Testis (tissue), 2 donors: ENCODE data around the gene NMT1.
A peak's percentile ranks its signal among the peaks of the same experiment; 100 is the strongest.

Experiments
- POLR2A ChIP-seq: fragments of 450-650 bp; IDR thresholded peaks from one replicate; pipeline ENCODE4 v1.6.1; 2017; ENCODE audit warnings: antibody characterized with exemption, mild to moderate bottlenecking, moderate library complexity
- TF ChIP-seq, protein P1 (sequence below), 3 experiments: fragments of 450-650 bp in 2 of 3; fragments of 200-600 bp in 1 of 3; sonication (generic) in 1 of 3; IDR thresholded peaks; one replicate each; pipeline ENCODE4 v1.5.1; 2016 to 2019; ENCODE audit warnings: antibody characterized with exemption in 3 of 3, mild to moderate bottlenecking in 2 of 3, moderate library complexity in 1 of 3

DNA sequence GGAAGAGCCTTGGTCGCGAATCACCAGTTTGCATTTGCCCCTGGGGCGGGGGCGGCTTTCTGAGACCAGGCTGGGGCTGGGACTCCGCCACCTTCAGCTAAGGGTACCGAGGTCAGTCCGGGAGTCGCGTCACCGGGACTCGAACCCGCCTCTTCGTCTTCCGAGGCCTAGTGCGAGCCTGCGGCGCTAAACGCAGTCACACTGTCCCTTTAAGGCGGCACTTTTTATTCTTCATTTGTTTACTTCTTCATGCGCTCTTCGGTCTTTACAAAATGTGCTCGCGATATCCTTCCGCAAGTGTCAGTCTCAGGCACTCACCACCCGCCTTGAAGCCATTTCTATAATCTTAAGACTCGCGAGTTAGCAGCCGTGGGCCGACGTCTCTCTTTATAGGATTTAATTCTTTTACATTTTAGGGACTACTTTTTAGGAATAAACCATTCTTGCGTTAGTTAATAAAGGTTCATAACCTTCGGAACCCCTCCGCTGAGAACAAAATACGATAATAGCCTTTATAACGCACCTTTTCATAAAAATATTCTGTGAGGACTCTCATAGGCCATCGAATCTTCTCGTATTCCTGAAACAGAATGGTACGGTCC, 86.6 kb downstream of the NMT1 start:
- TF ChIP-seq, protein P1, sequence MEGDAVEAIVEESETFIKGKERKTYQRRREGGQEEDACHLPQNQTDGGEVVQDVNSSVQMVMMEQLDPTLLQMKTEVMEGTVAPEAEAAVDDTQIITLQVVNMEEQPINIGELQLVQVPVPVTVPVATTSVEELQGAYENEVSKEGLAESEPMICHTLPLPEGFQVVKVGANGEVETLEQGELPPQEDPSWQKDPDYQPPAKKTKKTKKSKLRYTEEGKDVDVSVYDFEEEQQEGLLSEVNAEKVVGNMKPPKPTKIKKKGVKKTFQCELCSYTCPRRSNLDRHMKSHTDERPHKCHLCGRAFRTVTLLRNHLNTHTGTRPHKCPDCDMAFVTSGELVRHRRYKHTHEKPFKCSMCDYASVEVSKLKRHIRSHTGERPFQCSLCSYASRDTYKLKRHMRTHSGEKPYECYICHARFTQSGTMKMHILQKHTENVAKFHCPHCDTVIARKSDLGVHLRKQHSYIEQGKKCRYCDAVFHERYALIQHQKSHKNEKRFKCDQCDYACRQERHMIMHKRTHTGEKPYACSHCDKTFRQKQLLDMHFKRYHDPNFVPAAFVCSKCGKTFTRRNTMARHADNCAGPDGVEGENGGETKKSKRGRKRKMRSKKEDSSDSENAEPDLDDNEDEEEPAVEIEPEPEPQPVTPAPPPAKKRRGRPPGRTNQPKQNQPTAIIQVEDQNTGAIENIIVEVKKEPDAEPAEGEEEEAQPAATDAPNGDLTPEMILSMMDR (IDR thresholded peaks at IDR 0.05), result peak in 1 of 3 experiments; percentile 18
- no peak for TF ChIP-seq POLR2A
